NCI-H146 (cell line): ENCODE measurements around the gene IGF2.
"Not testable (repeated sequence)": the region's sequence is repeated elsewhere in the genome, so short reads cannot be mapped to it uniquely, and the experiment has no call there.

Experiments
- DNase-seq: peaks from one replicate; lab custom pipeline; 2025; lab: John Stamatoyannopoulos, UW

IGF2 gene

GRCh38 chr11:2139123-2139521 is at the start of gene IGF2:
IGF2 (minus strand) TSS chr11:2139389; CDS start chr11:2135523, 3,866 bp downstream.
- DNase-seq = no peak

- no peak for DNase-seq
These were observed 49.6 kb upstream of the IGF2 start for GRCh38 chr11:2188745-2189144.

GRCh38 chr11:2187280-2187707 is 48.1 kb upstream of the IGF2 start:
- no peak for DNase-seq

GRCh38 chr11:2186669-2187279 is 47.6 kb upstream of the IGF2 start:
- peak; percentile 82 for DNase-seq

GRCh38 chr11:2185324-2186085 is 46.3 kb upstream of the IGF2 start:
- DNase-seq = no peak

GRCh38 chr11:2182692-2183474 is 43.7 kb upstream of the IGF2 start:
- no peak for DNase-seq

GRCh38 chr11:2182075-2182474 is 42.9 kb upstream of the IGF2 start:
- no peak for DNase-seq

- DNase-seq = no peak
These were observed 41.7 kb upstream of the IGF2 start for GRCh38 chr11:2180789-2181370.

GRCh38 chr11:2180347-2180746 is 41.2 kb upstream of the IGF2 start:
- DNase-seq = no peak

- no peak for DNase-seq
These were observed 40.3 kb upstream of the IGF2 start for GRCh38 chr11:2179516-2179915.

- DNase-seq = peak; percentile 38
These were observed 39.8 kb upstream of the IGF2 start for GRCh38 chr11:2178906-2179494.

GRCh38 chr11:2178055-2178773 is 39.0 kb upstream of the IGF2 start:
- not testable (repeated sequence) for DNase-seq

GRCh38 chr11:2177076-2177475 is 37.9 kb upstream of the IGF2 start:
- DNase-seq = peak; percentile 22

GRCh38 chr11:2176389-2176900 is 37.3 kb upstream of the IGF2 start:
- no peak for DNase-seq

GRCh38 chr11:2175659-2176058 is 36.5 kb upstream of the IGF2 start:
- no peak for DNase-seq

- DNase-seq = no peak
These were observed 35.2 kb upstream of the IGF2 start for GRCh38 chr11:2174361-2174760.

- DNase-seq = no peak
These were observed 34.6 kb upstream of the IGF2 start for GRCh38 chr11:2173761-2174160.

GRCh38 chr11:2173150-2173693 is 34.0 kb upstream of the IGF2 start:
- no peak for DNase-seq

GRCh38 chr11:2172676-2173075 is 33.5 kb upstream of the IGF2 start:
- DNase-seq = no peak

- DNase-seq = no peak
These were observed 32.4 kb upstream of the IGF2 start, which contains the start of gene TH for GRCh38 chr11:2171591-2172003. TH (minus strand) TSS chr11:2171815; CDS start chr11:2171786, 29 bp downstream.
